ENCODE results near the gene ZNF142. TPM values are rescaled to one million over a fixed set of nuclear protein-coding genes. Genes with fewer than 3 reads are reported as not detected.

Gene ZNF142
- total RNA-seq, 2 experiments from 2014 or later: 54.2 to 55.4 TPM

DNA sequence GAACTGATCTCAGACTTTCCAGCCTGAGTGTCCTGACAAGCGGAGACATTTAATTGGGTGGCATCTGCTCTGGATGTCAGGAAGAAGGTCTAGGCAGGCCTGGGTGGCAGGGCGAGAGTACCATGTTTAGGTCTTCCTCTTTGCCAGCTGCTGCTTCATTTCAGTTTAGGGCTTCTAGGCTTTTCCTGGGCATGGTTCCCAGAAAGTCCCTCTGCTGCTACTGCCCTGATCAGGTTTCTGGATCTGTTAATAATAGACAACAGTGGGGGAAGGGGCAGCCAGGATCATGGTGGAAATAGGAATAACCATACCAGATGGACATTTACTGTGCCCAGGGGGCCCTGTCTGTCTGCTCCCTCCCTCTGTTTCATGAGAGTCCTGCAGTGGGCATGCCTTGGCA is 54.0 kb downstream of the ZNF142 start:
- Mint-ChIP-seq H3K36me3 (no peaks in the 10 kb centered on the region), H3K27ac (no peak overlapping the region), H3K4me3 (no peak overlapping the region), H3K4me1 (no peaks in the 10 kb centered on the region), H3K9me3 (ENCODE audit: low read depth) (no peaks in the 10 kb centered on the region), H3K27me3 (peaks cover 23% of the 10 kb centered on the region)
- ATAC-seq: no peak
- CTCF ChIA-PET: no interaction called here
- DNase-seq: no peak

Other genes starting within 250 kb of the ZNF142 start
- gene VIL1, start 240.5 kb downstream of the ZNF142 start, total RNA-seq: under 1 TPM in 1 of 2 experiments, not detected in 1; 0.73 TPM
- 10 to 100 TPM; 33.7 to 37.6 TPM for gene USP37, start 91.3 kb downstream of the ZNF142 start, total RNA-seq
- gene CNOT9, start 90.8 kb downstream of the ZNF142 start, total RNA-seq: 100 to 1,000 TPM in 1 of 2 experiments, 10 to 100 TPM in 1; 82.5 to 111 TPM
- under 1 TPM; 0.30 to 0.53 TPM for gene PLCD4, start 51.7 kb downstream of the ZNF142 start, total RNA-seq
- 10 to 100 TPM; 55.2 to 67.6 TPM for gene BCS1L, start 60 bp upstream of the ZNF142 start, total RNA-seq
- gene RNF25, start 12.4 kb upstream of the ZNF142 start, total RNA-seq: 10 to 100 TPM; 22.0 to 25.7 TPM
- 10 to 100 TPM; 16.8 to 22.4 TPM for gene STK36, start 12.5 kb upstream of the ZNF142 start, total RNA-seq
- gene TTLL4, start 51.2 kb upstream of the ZNF142 start, total RNA-seq: 10 to 100 TPM; 39.6 to 40.4 TPM
- gene CYP27A1, start 122.5 kb upstream of the ZNF142 start, total RNA-seq: not detected
- gene PRKAG3, start 172.2 kb upstream of the ZNF142 start, total RNA-seq: not detected
- not detected for gene WNT6, start 200.2 kb upstream of the ZNF142 start, total RNA-seq
- under 1 TPM; 0.23 to 0.35 TPM for gene WNT10A, start 221.2 kb upstream of the ZNF142 start, total RNA-seq

Measured in activated CD8-positive, alpha-beta memory T cell treated with anti-CD3 and anti-CD28 coated beads, Interleukin-2, amount 10 ng/mL, durations not matched to agents 7 days and 5 days (primary cell).